Keratinocyte (primary cell): Measurements from ENCODE around the gene MYH6. TPM values are rescaled to one million over a fixed set of nuclear protein-coding genes. Genes with fewer than 3 reads are reported as not detected.

Experiments
- DNase-seq: peaks from one replicate; pipeline ENCODE4 v3.0.0-alpha.2; 2011; ENCODE audit warnings: low read depth, missing footprints, low spot score
- FAIRE-seq: peaks from 2 replicates; lab custom pipeline; 2011; peaks lifted over from hg19 to GRCh38; lab: Jason Lieb, UNC
- H2AFZ ChIP-seq: 2 replicates; pipeline ENCODE4 v1.6.0; 2012; ENCODE audit warnings: low read length, control low read depth, inconsistent platforms; ENCODE audit not compliant: control insufficient read depth
- H3K27ac ChIP-seq: 2 replicates; pipeline ENCODE4 v1.5.1; 2011; ENCODE audit warnings: low read length; ENCODE audit not compliant: control insufficient read depth, insufficient read depth
- H3K27me3 ChIP-seq: 3 replicates; pipeline ENCODE4 v1.6.0; 2011; ENCODE audit warnings: low read length; ENCODE audit not compliant: control insufficient read depth, insufficient read depth; ENCODE audit errors: extremely low read depth
- H3K36me3 ChIP-seq, 2 experiments: 2 replicates in 1 of 2; 3 replicates in 1 of 2; pipeline ENCODE4 v1.5.1; 2011; ENCODE audit warnings: low read length in 2 of 2, mild to moderate bottlenecking in 1 of 2; ENCODE audit not compliant: control insufficient read depth in 2 of 2, insufficient read depth in 2 of 2; ENCODE audit errors: extremely low read depth in 1 of 2
- H3K4me1 ChIP-seq: 3 replicates; pipeline ENCODE4 v1.5.1; 2011; ENCODE audit warnings: low read length; ENCODE audit not compliant: control insufficient read depth, insufficient read depth; ENCODE audit errors: extremely low read depth
- H3K4me2 ChIP-seq: 3 replicates; pipeline ENCODE4 v1.6.0; 2011; ENCODE audit warnings: low read depth, low read length; ENCODE audit not compliant: control insufficient read depth, insufficient read depth; ENCODE audit errors: extremely low read depth
- H3K4me3 ChIP-seq, 3 experiments: fragments of 200-600 bp in 1 of 3; sonication (generic) in 1 of 3; 2 replicates in 2 of 3; 3 replicates in 1 of 3; pipeline ENCODE4 v1.5.1; 2011 to 2016; ENCODE audit warnings: low read length in 3 of 3, mild to moderate bottlenecking in 3 of 3, control low read depth in 2 of 3, inconsistent platforms in 1 of 3, low read depth in 1 of 3, mixed read lengths in 1 of 3, mixed run types in 1 of 3, moderate library complexity in 1 of 3; ENCODE audit not compliant: control insufficient read depth in 2 of 3, insufficient read depth in 2 of 3; ENCODE audit errors: extremely low read depth in 1 of 3
- H3K79me2 ChIP-seq: 2 replicates; pipeline ENCODE4 v1.6.0; 2012; ENCODE audit warnings: low read length; ENCODE audit not compliant: control insufficient read depth, insufficient read depth
- H3K9ac ChIP-seq: 3 replicates; pipeline ENCODE4 v1.6.0; 2011; ENCODE audit warnings: low read length; ENCODE audit not compliant: control insufficient read depth, insufficient read depth; ENCODE audit errors: extremely low read depth
- H3K9me1 ChIP-seq: 3 replicates; pipeline ENCODE4 v1.6.0; 2011; ENCODE audit warnings: low read length; ENCODE audit not compliant: control insufficient read depth, insufficient read depth; ENCODE audit errors: extremely low read depth
- H3K9me3 ChIP-seq: 2 replicates; pipeline ENCODE4 v1.5.1; 2012; ENCODE audit warnings: low read depth, low read length; ENCODE audit not compliant: control insufficient read depth
- H4K20me1 ChIP-seq: 3 replicates; pipeline ENCODE4 v1.6.0; 2011; ENCODE audit warnings: low read length; ENCODE audit not compliant: control insufficient read depth, insufficient read depth; ENCODE audit errors: extremely low read depth
- CTCF ChIP-seq, 3 experiments: IDR thresholded peaks in 1 of 3; conservative IDR thresholded peaks in 1 of 3; optimal IDR thresholded peaks in 1 of 3; 2 replicates in 2 of 3; 3 replicates in 1 of 3; pipeline versions ENCODE3 to v1.5.1; 2011; ENCODE audit warnings: low read length in 3 of 3, mild to moderate bottlenecking in 3 of 3, moderate library complexity in 2 of 3, control low read depth in 1 of 3, inconsistent platforms in 1 of 3; ENCODE audit not compliant: insufficient read depth in 2 of 3; ENCODE audit errors: extremely low read depth in 1 of 3
- EZH2 ChIP-seq: IDR thresholded peaks from one replicate; pipeline ENCODE4 v1.6.1; 2012; ENCODE audit warnings: inconsistent platforms, mild to moderate bottlenecking, low read length, moderate library complexity
- dilution Hi-C: fragments of 300-500 bp; cut with MboI; formaldehyde crosslinking; loops from one replicate; pipeline ENCODE4 v1.7.0; 2020; ENCODE audit warnings: low sequenced_read_pairs; ENCODE audit not compliant: extremely low pct_ligation_motif_present
- polyA plus RNA-seq, 5 experiments: library from polyadenylated mRNA; depleted of rRNA in 3 of 5; stranded (reverse) in 3 of 5; stranded (forward) in 1 of 5; unstranded in 1 of 5; fragments of >200 nt; gene quantifications; 1 replicate in 1 of 5; 2 replicates in 3 of 5; 3 replicates in 1 of 5; pipeline versions ENCODE4 v1.2.1 to v1.2.3, GENCODE V29; 2011 to 2012; ENCODE audit warnings: missing spikeins in 2 of 5, low read depth in 1 of 5, low replicate concordance in 1 of 5

MYH6 gene
- polyA plus RNA-seq, 1 donor (not counting 4 experiments of a cell fraction or from before 2014, with no cell fraction given), result not detected

- no peaks in the 10 kb centered on the region for H3K9me1 ChIP-seq
- no peak for FAIRE-seq
- no peak overlapping the region for H3K4me2 ChIP-seq
- TF ChIP-seq EZH2 (no peak), CTCF (optimal IDR thresholded peaks at IDR 0.05 in 1 of 3, IDR thresholded peaks at IDR 0.05 in 1 of 3, conservative IDR thresholded peaks at IDR 0.05 in 1 of 3; ENCODE audit: extremely low read depth in 1 of 3, insufficient read depth in 2 of 3, low read length in 3 of 3) (no peak)
- H3K4me3 ChIP-seq, result no peak overlapping the region
- H3K36me3 ChIP-seq, result no peaks in the 10 kb centered on the region
- no peak for DNase-seq
- H3K9me3 ChIP-seq, result no peaks in the 10 kb centered on the region
- H2AFZ ChIP-seq, result no peak overlapping the region
- H3K27me3 ChIP-seq, result peaks cover 12% of the 10 kb centered on the region
- no peaks in the 10 kb centered on the region for H4K20me1 ChIP-seq
- H3K79me2 ChIP-seq, result no peaks in the 10 kb centered on the region
- no peak overlapping the region for H3K27ac ChIP-seq
- no peak overlapping the region for H3K9ac ChIP-seq
- H3K4me1 ChIP-seq, result no peaks in the 10 kb centered on the region
- dilution Hi-C loops, result no loop called here
Observed at GRCh38 chr14:23405096-23405495, 3.0 kb downstream of the MYH6 start.

- TF ChIP-seq CTCF (optimal IDR thresholded peaks at IDR 0.05 in 1 of 3, IDR thresholded peaks at IDR 0.05 in 1 of 3, conservative IDR thresholded peaks at IDR 0.05 in 1 of 3; ENCODE audit: extremely low read depth in 1 of 3, insufficient read depth in 2 of 3, low read length in 3 of 3) (no peak), EZH2 (no peak)
- H3K79me2 ChIP-seq, result no peaks in the 10 kb centered on the region
- no peak overlapping the region for H3K9ac ChIP-seq
- no peaks in the 10 kb centered on the region for H3K9me3 ChIP-seq
- no peaks in the 10 kb centered on the region for H3K36me3 ChIP-seq
- peaks cover 12% of the 10 kb centered on the region for H3K27me3 ChIP-seq
- dilution Hi-C loops, result no loop called here
- H3K27ac ChIP-seq, result no peak overlapping the region
- no peaks in the 10 kb centered on the region for H3K4me1 ChIP-seq
- DNase-seq (no peak), FAIRE-seq (no peak)
- H4K20me1 ChIP-seq, result no peaks in the 10 kb centered on the region
- H3K9me1 ChIP-seq, result no peaks in the 10 kb centered on the region
- no peak overlapping the region for H3K4me3 ChIP-seq
- H2AFZ ChIP-seq, result no peak overlapping the region
- H3K4me2 ChIP-seq, result no peak overlapping the region
Observed at GRCh38 chr14:23404331-23404900, 3.7 kb downstream of the MYH6 start.
